ENCODE results near the gene STARD8.
"Not testable (repeated sequence)": the region's sequence is repeated elsewhere in the genome, so short reads cannot be mapped to it uniquely, and the experiment has no call there.

Gene STARD8

DNA sequence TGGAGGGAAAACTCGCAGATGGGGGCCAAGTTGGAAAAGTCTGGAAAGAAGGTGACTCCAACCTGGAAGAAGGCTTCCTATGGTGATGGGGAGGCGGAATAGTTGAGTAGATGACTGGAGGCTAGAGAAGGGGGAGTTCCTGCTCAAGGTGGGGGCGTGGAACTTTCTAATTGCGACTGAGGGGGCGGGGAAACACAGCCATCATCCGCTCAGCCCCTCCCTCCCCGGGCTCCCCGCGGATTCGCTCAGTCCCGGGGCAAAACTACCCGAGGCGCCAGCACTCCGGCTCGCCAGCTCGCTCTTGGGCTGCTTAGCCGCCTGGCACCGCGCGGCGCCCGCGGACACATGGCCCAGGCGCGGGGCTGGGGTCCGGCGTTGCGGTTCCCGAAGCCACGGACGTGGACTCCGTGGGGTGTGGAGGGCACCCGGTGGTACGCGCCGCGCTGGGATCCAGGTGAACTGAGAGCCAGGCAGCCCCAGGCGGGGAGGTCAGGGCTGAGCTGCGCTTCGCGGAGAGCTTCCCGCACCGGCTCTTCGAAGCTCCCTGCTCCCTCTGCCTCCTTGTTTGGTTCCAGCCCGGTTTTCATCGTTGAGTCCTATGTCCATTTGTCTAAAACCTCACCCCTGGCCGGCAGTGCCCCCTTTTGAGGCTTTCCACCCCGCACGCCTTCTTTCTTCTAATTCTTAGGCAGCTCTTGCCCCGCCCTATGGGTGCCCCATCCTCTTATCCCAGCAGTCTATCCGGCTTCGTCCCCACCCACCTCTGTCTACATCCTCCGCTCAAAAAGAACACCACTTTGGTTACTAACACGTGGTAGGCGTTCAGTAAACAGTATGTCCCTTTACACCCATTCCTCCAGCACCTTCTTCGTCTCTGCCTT lies 38.9 kb downstream of the STARD8 start:
- no peak for FAIRE-seq
- no peak for DNase-seq (ENCODE audit: insufficient read length, low spot score)

DNA sequence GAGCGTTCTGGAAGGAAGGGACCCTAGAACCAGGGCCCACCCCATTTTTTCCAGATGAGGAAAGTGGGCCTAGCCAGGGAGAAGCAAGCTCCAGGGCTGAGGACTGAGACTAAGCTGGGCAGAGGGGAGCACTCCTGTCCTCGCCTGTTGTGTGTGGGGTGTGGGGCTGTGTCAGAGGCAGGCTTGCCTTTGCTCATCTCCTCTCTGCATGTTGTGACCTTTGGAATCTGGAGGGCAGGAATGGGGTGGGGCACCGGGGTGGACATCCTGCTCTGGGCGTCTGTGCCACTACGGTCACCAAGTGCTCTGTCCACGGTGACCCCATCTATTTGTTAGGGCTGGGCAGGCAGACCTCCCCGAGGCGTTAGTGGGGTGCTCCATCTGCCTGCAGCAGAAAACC lies 41.5 kb downstream of the STARD8 start:
- FAIRE-seq; DNase-seq (ENCODE audit: insufficient read length, low spot score): not testable (repeated sequence)

DNA sequence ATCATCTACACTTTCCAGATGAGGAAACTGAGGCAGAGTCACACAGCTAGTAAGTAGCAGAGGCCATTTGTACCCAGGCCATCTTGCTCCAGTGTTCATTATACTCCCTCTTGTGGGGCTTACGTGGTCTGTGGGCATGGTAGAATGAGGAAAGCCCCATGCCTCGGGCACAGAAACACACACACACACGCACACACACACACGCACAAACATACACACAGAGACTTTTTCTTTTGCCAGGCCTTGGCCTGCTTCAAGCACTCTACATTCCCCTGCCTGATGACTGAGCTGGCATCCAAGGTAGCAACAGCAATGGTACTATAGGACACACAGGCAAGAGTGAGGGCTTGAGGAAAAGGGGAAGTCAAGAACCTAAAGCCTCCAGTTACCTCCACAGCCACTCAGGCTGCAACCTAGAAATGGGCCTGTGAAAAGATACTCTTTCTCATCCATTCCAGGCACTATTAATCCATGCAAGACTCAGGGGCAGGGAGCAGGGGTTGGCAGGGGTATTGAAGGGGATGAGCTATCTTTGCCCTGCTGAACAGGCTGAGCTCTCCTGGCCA lies 43.6 kb downstream of the STARD8 start:
- DNase-seq (ENCODE audit: insufficient read length, low spot score) (no peak), FAIRE-seq (no peak)

DNA sequence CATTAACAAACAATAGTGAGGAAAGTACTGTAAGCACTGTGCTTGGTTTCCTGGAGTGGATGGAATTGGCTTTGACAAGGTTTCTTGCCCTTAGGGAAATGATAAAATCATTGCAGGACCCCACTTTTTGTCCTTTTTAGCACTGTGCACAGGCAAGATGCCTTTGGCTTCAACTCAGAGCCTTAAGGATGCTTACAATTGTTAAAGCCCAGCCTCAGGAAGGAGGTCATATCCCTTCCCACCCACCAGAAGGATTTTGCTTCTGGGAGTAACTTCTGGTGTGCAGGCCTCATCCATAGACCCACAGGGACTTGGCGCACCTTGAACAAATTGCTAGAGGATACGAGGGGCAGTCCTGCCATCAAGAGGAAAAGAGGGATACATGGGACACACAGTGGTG lies 44.5 kb downstream of the STARD8 start:
- no peak for FAIRE-seq
- no peak for DNase-seq (ENCODE audit: insufficient read length, low spot score)

DNA sequence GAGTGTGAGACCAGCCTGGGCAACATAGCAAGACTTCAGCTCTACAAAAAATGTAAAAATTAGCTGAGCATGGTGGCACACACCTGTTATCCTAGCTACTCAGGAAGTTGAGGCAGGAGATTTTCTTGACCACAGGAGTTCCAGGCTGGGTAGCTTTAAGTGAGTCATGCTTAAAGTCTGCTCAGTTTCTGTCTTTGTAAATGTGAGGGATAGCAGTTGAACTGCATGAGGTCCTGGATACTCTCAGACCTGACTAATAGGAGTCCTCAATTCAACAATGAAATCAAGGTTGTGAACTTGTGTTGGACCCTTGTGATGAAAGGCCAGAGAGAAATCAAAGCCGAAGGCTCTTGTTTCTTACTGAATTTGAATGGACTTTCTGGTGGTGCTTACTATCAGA lies 45.2 kb downstream of the STARD8 start:
- FAIRE-seq (no peak), DNase-seq (ENCODE audit: insufficient read length, low spot score) (no peak)

DNA sequence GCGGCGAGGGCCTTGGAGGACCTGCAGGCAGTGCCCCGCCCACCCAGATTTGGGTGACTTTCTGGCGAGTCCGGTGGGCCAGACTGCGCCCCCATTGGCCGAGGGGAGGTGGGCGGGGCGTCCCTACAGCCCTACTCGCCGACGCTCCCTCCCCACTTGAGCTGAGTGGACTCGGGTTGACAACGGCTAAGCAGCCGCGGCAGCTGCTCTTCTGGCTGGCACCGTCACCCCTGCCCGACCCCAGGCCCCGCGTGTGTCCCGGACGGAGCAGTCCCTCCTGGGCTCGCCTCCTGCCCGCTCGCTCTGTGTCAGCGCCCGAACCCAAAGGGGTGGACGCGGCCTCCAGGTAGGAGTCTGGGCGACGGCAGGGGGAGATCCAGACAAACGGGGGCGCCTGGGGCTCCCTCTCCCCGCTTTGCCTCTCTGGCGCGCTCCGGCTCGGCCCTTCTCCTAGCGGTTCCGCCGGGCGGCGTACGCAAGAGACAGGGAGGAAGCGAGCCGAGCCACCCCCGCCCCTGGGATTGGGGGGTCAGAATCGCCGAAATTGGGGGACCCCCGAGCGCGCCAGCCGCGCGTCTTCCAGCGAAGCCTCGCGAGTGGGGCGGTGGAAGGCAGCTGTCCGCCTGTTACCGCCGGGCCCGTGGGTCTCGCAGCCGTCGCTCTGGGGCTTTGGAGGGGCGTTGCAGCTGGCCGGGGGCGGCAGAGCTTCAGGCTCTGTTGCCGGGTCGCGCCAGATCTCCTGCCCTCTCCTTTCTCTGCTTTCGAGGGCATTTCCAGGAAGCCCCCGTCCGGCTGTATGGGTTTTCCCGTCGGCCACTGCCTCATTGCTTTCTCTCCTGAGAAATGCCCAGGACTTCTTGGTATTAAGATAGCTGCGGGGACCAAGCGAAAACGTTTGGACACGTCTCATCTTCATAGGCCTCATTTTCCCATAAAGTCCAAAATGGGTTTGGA lies 46.3 kb downstream of the STARD8 start:
- DNase-seq (ENCODE audit: insufficient read length, low spot score) (peak; percentile 12), FAIRE-seq (no peak)

DNA sequence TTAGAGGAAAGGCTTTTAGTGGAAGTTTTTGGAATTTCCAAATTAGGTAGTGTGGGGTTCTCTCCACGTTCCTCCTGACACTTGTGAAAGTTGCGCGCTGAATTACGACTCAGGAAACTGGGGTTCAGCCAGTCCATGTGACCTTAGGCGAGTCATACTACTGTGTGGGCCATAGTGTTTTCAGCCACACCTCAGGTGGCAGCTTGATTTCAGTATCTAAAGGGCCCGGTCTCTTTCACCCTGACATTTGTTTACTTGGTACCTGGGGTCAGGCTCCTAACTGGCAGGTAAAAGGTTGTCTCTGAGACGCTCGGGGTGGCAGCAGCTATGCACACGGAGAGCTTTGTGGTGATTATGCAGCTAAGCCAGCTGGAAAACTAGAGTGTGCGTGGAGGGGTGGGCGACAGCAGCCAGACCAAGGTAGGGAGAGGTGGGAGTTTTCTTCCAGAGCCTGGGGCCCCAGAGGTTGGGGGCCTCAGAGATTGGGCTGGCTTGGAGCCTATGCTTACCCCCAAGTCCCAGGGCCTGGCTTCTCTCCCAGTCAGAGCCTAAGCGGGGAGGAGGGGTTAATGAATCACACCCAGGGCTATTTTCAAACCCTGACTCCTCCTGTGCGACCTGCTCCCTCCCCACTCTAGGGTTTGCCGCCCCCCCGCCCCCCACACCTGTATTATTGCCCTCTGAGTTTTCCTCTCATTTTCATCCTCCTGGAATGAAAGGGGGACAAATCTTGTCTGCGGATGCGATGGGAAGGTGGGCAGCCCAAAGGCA lies 47.2 kb downstream of the STARD8 start:
- no peak for DNase-seq (ENCODE audit: insufficient read length, low spot score)
- FAIRE-seq = no peak

DNA sequence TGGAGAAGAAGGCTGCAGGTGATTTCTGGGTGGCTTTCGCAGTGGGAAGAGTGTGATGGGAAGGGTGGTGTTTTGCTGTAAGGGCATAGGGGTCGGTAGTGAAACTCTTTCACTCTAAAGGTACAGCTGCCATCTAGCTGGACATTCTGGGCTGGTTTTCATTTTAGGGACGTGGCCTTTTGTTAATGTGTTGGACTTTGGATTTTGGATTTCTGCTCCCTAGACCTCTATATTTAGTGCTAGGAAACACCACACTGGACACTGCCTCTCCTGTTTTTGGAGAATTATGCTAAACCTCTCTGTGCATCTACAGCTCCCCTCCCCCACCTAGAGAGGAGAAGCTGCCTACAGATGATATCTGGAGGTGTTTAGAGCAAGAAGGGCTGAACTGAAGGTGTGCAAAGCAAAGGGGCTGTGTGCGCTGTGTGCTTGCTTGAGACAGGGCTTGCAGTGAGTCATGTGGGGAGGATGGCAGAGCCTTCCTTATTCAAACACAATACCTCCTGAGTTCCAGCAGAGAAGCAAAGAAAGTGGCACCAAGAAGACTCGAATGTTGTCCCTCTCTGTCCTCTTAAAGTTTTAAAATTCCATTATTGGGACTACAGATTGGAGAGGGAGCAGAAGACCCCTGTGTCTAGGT lies 47.9 kb downstream of the STARD8 start:
- FAIRE-seq = no peak

DNA sequence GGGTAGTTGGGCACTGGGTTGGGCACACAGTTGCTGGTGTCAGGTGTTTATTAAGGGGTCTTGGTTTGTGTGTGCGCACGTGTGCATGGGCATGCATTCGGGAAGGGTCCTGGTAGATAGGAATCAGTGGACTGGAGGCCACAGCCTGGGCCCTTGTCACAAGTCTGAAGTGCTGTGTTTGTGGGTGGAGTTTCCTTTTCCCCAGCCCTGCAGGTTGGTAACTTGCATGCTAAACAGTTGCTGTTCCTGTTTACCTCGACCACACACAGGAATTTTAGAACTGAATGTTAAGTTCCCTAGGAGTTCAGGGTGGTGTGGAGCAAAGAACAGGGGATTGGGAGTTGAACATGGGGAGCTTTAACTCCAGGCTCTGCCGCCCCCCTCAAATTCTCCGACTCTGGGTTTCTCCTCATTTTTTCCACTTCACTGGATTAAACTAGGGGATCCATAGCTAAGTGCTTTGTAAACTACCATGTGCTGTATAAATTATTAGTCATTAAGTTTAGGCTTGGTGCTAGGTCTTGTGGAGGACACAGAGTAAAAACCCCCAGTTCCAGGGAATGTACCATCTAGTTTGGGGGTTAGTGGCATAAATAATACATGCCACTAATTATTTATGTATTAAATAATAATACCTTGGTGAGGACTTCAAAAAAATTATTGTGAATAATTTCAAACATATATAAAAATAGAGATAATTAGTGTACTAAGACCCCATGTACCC lies 49.0 kb downstream of the STARD8 start:
- no peak for DNase-seq (ENCODE audit: insufficient read length, low spot score)
- no peak for FAIRE-seq

More for the DNA sequence above, 47.9 kb downstream of the STARD8 start:
- no peak for DNase-seq (ENCODE audit: insufficient read length, low spot score)

DNA sequence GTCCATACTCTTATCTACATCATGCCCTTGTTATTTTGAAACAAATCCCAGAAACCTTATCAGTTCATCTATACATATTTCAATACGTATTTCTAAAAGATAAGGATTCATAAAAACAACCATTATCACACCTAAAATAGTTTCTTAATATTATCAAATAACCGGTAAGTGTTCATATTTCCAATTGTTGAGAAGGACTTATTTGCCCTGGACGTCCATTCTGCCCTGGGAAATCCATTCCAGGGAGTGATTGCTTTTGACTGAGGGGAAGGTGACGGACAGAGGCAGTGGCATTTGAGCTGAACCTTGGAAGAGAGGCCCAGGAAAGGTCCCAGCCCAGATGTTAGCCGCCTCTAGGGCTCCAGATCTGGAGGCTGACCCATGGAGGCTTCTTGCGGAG lies 49.6 kb downstream of the STARD8 start:
- DNase-seq (ENCODE audit: insufficient read length, low spot score) = no peak
- FAIRE-seq = no peak

DNA sequence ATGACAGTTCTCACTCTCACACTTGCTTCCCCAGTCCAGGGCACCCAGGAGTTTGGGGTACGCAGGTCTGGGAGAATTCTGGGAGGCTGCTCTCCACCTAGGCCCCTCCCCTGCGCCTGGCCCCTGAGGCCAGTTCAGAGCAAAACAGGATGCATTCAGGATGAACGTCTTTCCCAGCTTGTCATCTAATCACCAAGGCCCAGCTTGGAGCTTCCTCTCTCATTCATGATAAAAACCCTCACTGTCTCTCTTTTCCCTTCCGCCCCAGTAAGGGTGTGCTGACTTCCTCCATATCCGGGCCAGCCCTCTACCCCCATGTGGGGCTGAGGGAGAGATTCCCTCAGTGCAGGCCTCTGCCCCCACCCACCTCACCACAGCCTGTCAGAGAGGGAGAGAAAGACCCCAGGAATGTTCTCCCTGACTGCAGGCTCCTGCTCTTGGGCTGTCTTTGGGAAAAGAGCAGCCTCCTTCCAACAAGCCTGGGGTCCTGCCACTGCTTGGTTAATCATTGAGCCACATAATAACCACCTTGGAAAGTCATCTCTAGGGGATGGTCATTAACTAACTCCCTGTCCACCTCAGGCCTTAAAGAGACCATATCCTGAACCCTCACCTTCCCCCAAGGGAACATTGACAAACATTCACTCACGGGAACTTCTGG lies 50.1 kb downstream of the STARD8 start:
- FAIRE-seq = no peak

DNA sequence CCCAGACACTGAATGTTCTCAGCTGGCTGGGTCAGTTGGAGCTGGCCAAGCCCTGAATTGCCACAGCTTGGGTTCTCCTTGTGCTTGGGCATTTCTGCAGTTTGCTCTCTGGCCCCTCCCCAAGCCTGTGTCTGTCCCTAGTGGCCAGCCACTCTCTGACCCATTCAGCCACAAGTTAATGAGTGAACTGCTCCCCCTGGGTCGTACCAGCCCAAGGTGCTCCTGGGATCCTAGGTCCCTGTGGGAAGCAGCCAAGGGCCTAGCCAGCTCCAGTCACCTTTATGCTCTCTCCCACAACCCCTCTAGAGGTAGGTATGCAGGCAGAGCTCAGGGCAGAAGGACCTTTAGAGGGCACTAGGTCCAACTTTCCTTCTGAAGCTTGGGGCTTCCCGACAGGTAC lies 51.5 kb downstream of the STARD8 start:
- DNase-seq (ENCODE audit: insufficient read length, low spot score) (no peak), FAIRE-seq (no peak)

More for the DNA sequence above, 50.1 kb downstream of the STARD8 start:
- no peak for DNase-seq (ENCODE audit: insufficient read length, low spot score)

DNA sequence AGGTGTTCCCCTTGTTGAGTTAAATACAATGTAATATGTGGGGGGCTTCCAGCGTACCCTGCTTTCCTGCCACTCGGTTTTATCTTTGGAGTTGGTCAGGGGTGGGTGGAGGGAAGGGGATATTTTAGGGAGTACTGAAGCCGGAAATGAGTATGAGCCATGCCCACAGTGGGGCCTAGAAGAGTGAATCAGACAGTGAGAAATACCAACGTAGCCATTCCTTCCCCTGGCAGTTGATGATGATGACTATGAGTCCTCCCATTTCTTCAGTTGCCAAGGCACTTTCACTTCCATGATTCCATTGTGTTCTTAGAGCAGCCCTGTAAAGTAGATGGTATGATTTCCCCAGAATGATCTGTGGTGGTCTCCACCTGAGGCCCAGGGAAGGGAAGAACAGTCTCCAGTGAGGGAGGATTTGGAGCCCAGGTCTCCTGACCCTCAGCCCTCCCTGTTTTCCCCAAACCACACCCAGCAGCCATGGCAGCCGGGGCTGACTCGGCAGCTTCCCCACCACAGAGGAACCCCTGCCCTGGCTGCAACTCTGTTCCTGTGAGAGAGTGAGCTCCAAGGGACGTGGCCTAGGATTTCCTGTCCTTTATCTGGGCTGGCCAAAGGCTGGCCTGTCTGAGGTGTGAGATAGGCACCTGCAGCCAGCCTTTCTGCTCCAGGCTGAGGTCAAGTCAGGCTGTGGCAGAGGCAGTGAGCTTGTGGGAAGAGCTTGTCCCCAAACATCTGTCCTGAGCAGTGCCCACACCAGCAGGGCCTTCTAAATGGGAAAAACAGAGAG lies 52.7 kb downstream of the STARD8 start:
- no peak for FAIRE-seq
- DNase-seq (ENCODE audit: insufficient read length, low spot score) = no peak

DNA sequence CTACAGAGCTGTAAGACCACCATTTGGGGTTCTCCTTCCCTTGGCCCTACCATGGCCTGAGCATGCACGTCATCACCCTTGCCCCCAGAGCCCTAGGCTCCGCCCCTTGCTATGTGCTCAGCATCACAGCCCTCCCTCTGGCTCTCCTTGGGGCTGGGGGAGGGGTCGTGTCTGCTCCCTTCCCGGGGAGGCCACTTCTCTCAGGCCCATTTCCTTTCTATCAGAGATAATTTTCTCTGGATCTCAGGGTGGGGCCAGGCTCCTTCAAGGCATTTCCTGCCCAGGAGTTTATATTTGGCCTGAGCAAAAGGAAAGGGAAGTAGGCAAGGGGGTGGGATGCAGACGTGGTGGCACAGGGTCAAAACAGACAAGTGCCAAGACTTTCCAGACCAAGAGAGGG lies 55.9 kb downstream of the STARD8 start:
- no peak for FAIRE-seq
- no peak for DNase-seq (ENCODE audit: insufficient read length, low spot score)

DNA sequence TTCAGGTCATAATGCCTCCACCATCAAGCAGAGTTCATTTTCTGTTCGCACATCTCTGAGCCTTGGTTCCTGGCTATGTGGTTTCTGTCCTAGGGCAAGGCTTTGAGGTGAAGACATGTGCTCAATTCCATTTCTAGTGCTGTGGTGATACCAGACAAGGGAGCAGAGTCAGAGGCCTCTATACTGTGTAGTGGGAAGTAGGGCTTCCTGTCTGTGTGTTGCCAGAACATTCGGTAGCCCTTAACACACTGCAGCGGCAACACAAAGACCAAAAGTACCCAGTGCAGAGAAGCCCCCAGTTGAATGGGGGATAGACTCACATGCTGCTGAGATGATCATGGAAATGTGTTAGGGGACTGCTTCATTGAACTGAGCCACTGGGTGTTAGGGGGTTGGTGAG lies 56.4 kb downstream of the STARD8 start:
- no peak for FAIRE-seq
- DNase-seq (ENCODE audit: insufficient read length, low spot score) = no peak

DNA sequence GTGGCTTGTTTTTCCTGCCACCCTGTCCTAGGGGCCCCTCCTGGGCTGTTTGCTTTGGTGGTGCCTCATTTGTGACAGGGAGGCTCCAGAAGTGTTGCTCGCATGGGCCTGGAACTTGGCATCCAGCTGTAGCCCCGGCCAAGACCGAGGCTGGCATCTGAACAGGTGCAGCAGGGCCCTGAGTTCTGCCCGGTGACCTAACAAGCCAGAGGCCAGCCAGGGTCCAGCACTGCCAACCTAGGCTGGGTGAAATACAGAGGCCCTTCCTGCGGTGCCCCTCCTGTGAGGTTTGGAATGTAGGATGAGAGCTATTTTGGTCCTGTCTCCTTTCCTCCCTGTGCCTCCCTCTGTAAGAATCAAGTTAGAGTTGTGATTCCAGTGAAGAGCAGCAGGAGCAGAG lies 58.5 kb downstream of the STARD8 start:
- FAIRE-seq = no peak

DNA sequence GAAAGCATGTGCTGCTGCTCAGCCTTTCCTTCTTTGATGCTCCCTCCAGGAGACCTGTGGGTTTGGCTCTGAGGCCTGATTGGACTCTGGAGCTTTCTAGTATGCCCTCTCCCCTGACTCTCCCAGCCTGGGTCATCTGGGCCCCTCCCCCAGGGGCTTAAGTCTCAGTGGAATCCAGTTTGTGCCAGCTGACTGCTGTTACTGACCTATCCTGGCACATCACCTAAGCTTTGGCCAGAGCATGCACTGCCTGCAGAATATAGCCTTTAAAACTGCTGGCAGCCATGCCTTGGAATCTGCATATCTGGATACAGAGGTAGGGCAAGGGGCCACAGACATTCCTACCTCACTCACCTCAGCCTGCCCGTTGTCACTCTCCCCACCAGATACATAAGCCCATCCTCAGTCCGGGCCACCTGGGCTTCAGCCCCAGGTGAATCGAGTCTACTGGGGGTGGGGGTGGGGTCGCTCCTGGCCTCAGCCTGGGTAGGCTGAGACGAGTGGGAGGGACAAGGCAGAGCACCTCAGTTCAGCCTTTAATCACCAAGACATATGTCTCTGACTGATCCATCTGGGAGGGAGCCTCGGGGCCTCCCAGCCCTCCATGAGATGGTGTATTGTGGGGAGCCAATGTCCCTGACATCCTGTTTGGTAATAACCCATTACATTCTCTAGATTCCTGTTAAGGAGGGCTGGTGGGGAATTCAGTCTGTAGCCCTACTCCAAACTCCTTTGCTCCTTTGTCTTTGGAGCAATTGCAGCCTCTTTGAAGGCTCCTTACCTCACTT lies 61.2 kb downstream of the STARD8 start:
- no peak for FAIRE-seq
- DNase-seq (ENCODE audit: insufficient read length, low spot score) = no peak

More for the DNA sequence above, 58.5 kb downstream of the STARD8 start:
- no peak for DNase-seq (ENCODE audit: insufficient read length, low spot score)
